Central memory CD4-positive, alpha-beta T cell (primary cell): ENCODE data around the gene PRSS3.
"Not testable (repeated sequence)": the region's sequence is repeated elsewhere in the genome, so short reads cannot be mapped to it uniquely, and the experiment has no call there.

ENCODE experiments used
- DNase-seq: peaks from one replicate; pipeline ENCODE4 v3.0.0; 2022

Gene PRSS3

DNA sequence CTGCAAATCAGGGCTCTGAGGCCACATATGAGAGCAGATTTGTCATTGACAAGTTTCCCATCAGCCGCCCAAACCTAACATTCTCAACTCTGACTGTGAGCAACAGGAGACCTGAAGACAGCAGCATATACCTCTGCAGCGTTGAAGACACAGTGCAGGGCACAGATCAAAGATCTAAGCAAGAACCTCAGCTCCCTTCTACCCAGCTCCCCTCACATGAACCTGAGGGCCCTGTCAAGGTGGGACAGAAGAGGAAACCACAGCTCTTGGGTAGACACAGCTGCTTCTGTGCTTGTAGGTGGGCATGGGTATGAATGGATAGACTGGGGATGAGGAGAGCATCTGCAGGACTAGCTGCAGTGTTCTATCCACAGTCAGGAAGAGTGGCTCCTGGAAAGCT, 8.7 kb upstream of the PRSS3 start:
- DNase-seq = no peak

DNA sequence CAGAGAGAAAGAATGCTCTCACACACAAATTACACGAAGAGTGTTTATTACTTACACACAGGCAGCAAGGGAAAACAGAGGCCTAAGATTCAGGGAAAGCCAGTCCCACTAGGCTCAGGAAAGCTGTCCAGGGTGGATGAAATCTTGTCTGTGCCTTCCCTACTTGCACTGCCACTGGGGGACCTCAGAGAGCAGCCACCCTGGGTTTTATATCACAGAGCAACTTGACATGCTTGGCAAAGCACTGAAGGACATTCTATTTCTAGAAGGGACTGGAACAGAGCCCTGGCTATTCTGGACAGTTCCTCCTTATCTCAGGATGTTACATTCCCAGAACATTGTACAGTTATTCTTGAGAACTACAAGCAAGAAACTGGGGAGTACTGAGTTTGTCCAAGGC, 7.5 kb upstream of the PRSS3 start:
- no peak for DNase-seq

DNA sequence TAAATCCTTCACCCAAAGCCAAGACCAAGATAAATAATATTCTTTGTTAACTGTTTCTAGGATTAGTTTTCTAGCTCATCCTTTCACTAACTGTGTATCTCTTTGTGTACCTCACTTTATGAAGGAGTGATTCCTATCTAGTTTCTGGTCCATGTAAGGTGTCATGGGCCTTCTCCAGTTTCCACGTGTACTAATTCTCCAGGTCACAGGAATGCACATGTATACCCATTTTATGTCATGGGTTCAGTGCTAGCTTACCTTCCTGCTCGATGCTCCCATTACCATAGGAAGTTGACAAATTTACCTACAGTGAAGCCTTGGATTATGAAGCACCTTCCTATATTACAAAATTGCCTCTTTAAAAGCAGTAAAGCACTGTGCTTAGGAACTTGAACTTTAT, 5.9 kb upstream of the PRSS3 start:
- DNase-seq = not testable (repeated sequence)

DNA sequence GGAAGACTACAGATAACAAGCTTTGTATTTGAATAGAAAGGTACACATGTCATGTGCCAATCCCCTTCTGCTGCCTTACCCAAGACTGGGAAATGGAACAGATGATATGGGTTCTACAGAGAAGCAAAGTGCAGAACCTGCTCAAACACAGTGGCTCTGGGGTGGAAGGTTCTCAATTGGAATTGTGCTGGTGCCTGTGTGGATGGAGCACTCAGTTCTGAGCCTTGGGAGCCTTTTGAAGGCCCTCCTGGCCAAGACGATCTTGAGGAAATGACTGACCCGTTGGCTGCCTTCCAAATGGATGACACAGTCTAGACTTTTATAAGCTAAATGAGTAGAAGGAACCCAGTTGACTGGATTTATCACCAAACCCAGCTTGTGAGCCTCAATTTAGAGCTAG, 4.2 kb upstream of the PRSS3 start:
- DNase-seq = no peak

DNA sequence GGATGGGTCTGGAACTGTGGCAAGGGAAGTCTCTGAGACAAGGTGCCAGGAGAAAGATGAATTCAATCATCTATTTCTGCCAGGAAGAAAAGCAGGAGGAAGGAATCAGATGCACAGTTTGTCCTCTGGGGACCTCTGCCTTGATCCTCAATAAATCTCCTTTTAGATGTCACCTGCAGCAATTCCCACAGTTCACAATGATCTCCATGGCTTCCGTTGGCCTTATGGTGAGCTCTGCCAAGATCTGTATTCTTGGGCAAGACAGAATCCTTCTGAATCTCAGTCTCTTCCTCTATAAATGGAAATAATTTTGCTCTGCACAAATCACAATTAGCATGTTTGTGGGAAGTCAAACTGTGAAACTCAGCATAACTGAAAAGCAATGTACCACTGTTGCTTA, 1.9 kb upstream of the PRSS3 start:
- not testable (repeated sequence) for DNase-seq

DNA sequence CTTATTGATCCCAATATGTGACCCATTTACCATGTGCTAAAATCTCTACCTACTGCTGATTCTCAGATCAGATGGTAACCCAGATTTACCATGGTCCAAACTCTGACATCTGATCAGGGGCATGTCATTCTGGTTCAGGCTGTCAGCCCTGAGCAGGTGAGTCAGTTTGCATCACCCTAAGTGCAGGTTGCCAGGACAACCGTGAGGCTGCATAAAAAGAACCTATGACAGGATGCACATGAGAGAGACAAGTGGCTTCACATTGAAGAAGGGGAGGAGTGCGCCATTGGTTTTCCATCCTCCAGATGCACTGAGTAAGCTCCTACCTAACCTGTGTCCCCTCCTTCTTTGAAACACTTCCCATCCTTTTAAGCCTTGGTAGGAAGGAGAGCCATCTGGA, 801 bp upstream of the PRSS3 start:
- DNase-seq = no peak

DNA sequence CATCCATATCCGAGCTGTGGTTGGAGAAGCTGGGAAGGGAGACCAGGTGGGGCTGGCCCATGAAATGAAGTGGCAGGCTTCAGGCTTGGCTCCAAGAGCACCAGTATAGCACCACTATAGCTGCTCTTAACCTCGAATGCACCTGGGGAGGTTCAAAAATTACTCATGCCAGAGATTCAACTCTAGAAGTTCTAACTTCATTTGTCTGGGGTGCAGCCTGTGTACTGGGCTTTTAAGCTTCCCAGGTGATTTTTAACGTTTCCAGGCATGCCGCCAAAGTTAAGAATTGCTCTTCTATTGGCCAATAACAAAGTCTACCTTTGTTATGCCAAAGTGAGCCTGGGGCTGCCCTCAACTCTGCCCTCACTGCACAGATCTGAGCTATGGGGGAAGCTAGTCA, 458 bp downstream of the PRSS3 start:
- DNase-seq = no peak

DNA sequence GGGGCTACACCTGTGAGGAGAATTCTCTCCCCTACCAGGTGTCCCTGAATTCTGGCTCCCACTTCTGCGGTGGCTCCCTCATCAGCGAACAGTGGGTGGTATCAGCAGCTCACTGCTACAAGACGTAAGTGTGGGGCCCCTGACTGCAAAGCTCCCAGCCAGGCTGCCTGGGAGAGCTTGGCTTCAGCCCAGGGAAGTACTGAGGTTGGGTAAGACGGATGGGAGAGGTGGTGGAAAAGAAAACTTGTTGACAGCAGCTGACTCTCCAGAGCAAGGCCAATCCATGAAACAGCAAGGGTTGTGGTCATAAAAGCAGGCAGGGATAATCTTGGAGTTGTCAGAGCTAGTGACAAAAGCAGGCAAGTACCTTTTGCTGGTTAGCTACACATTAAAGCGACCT, 1.3 kb downstream of the PRSS3 start:
- not testable (repeated sequence) for DNase-seq

DNA sequence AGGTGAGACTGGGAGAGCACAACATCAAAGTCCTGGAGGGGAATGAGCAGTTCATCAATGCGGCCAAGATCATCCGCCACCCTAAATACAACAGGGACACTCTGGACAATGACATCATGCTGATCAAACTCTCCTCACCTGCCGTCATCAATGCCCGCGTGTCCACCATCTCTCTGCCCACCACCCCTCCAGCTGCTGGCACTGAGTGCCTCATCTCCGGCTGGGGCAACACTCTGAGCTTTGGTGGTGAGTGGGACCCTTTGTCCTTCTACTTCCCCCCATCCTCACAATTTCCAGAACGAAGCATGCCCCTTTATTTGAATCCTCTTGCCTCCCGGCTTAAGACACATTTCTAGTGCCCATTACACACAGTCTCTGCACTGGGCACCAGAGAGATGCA, 2.5 kb downstream of the PRSS3 start:
- DNase-seq = no peak

DNA sequence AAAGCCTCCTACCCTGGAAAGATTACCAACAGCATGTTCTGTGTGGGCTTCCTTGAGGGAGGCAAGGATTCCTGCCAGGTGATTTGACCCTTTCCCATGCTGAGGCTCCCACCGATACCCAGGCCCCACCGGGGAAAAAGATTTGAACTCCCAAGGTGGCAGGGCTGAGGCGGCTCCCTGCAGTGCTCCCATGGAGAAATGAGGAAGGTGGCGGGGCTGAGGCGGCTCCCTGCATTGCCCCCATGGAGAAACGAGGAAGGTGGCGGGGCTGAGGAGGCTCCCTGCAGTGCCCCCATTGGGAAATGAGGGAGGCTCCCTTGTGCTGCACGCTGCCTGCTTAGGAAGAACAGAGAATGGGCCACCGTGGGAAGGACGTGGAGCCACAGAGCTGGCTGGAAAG, 3.2 kb downstream of the PRSS3 start:
- no peak for DNase-seq

DNA sequence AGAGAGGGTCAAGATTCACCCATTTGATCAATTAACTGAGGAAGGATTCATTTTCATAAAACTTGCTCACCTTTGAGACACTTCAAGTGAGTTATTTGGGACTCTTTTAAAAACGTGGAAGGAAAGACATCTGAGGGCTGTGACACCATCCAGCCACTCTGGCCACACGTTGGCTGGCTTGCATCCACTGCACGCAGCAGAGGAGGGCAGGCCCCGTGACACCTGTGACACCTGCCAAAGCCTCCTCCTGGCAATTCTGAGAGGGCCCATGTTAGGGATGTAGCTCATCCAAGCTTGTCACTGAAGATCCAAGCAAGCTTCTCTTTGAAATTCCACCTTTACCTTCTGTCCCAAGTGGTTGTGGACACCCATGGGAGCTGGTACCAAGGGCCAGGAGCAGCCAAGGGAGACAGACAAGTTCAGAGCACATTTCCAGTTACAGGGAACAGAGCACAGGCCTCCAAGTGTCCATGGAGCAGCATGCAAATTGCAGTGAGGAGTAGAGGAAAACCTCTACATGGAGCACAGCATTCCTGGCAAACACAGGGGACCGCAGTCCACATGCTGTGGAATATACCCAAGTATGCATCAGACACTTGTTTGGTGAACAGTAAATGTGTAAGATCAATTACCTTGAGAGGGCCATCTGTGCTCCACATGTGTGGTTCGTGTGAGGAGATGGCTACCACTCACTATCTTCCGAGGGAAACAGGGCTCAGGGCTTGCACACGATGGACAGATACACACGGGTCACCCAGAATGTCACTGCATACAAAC, 4.8 kb downstream of the PRSS3 start:
- no peak for DNase-seq

DNA sequence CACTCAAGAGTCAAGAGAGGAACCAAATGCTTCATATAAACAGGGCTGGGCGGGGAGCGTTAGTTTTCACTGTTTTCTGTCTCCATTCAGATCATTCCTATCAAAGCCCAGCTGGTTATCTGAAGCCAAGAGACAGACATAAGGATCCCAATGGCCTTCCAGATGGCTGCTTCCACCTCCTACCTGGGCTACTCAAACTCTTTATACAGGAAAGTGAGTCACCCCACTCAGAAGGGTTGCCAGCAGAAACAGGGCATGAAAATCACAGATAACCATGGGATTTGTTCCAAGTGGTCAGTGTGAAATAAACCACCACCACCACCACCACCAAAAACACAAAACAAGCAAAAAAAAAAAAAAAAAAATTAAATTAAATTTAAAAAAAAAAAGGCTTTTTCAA, 5.5 kb downstream of the PRSS3 start:
- no peak for DNase-seq

DNA sequence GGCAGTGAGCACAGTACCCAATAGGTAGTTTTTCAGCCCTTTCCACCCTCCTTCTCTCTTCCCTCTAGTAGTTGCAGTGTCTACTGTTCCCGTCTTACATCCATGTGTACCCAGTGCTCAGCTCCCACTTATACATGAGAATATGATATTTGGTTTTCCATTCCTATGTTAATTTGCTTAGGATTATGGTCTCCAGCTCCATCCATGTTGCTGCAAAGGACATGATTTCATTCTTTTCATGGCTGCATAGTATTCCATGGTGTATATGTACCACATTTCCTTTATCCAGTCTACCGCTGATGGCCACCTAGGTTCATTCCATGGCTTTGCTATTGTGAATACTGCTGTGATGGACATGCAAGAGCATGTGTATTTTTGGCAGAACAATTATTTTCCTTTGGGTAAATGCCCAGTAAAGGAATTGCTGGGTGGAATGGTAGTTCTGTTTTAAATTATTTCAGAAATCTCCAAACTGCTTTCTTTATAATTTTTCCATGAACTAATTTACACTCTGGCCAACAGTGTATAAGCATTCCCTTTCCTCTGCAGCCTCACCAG, 6.7 kb downstream of the PRSS3 start:
- not testable (repeated sequence) for DNase-seq

DNA sequence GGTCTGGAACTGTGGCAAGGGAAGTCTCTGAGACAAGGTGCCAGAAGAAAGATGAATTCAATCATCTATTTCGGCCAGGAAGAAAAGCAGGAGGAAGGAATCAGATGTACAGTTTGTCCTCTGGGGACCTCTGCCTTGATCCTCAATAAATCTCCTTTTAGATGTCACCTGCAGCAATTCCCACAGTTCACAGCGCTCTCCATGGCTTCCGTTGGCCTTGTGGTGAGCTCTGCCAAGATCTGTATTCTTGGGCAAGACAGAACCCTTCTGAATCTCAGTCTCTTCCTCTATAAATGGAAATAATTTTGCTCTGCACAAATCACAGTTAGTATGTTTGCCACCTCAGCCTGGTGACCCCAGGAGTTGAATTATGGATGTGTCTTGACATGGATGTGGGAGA, 8.8 kb downstream of the PRSS3 start:
- DNase-seq = not testable (repeated sequence)

DNA sequence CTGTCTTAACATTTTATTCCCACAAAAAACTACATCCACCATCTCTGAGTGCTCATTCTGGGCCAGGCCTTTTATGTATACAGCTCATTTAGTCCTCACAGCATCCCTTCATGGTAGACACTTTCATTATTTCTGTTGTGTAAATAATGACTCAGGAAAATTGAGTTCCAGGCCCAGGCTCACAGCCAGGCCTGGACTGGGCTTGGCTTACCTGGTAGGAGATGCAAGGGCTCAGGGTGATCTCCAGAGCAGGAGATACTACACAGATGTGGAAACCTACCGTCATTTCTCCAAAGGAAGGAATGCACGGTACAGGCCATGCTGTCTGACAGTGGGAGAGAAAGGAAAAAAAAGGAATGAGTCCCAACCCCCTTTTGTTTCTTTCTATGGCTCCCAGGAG, 11.8 kb downstream of the PRSS3 start:
- DNase-seq = not testable (repeated sequence)

DNA sequence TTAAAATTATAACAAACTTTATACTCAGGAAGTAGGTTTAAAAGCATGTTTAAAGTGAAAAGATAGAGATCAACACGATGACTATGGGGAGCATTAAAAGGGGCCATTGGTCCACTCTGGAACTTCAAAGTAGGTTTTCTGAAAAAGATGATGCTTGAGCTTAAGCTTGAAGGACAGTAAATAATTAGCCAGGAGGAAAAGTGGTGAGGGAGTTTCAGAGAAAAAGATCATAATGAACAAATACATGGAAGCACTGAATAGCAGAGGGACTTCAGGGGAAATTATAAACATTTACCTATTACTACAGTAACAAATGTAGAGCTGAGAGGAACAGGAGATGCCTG, 13.6 kb downstream of the PRSS3 start:
- DNase-seq = not testable (repeated sequence)

DNA sequence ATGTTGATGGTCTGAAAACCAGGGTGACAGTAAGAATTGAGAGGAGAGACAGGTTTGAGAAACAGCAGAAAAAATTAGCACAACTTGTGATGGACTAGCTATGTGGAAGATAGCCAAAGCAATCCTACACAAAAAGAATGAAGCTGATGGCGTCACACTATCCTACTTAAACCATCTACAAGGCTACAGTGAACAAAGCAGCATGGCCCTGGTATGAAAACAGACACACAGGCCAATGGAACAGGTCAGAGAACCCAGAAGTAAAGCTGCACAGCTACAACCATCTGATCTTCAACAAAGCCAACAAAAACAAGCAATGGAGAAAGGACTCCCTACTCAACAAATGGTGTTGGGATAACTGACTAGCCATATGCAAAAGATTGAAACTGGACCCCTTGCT, 14.1 kb downstream of the PRSS3 start:
- DNase-seq = no peak

DNA sequence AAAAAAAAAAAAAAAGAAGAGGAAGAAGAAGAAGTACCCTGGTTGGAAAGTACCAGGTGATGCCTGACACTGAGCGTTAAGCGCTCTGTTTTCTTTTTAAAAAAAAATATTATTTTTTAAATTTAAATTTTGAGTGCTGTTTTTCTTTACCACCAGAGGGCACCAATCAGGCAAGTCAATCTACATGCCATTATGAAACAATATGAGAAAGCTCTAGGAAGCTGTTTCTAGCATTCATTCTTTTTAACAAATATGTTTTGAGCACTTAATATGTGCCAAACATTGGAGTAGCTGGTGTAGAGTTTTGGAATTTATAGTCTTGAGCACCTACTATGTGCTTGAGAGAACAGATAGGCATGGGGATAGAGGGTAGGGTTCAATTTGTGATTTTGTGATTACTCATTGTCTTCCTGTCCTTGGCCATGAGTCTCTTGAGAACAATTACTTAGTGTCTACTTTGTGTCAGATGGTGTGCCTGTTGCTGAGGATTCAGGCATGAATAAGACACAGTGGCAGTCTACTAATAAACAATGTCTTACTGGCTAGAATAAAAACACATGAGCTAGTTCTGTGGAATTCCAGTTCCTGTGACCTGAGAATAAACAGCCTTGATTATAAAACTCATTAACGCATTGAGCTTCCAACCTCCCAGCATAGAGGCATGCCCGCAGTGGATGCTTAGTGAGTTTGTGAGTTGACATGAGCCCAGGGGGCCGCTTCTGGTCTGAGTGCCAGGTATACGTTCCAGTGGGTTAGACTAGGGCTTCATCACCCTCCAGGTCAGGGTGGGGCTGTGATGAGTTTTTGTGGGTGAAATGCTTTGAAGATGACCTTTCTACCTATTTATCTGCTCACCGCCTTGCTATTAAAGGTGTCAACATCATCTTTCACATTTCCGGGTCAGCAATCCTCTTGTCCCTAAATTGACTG, 18.6 kb downstream of the PRSS3 start:
- DNase-seq = peak; percentile 57

DNA sequence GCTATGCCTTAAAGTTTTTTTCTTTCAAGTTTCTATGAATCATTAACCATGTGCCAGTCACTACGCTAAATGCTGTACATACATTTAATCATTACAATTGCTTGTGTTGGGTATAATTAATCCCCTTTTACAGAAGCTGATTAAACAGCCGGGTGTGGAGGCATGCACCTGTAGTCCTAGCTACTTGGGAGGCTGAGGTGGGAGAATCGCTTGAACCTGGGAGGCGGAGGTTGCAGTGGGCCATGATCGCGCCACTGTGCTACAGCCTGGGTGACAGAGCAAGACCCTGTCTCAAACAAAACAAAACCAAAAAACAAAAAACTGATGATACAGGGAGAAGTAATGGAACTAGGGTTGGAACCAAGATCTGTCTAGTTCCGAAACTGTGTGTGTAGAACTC, 20.4 kb downstream of the PRSS3 start:
- DNase-seq = no peak

DNA sequence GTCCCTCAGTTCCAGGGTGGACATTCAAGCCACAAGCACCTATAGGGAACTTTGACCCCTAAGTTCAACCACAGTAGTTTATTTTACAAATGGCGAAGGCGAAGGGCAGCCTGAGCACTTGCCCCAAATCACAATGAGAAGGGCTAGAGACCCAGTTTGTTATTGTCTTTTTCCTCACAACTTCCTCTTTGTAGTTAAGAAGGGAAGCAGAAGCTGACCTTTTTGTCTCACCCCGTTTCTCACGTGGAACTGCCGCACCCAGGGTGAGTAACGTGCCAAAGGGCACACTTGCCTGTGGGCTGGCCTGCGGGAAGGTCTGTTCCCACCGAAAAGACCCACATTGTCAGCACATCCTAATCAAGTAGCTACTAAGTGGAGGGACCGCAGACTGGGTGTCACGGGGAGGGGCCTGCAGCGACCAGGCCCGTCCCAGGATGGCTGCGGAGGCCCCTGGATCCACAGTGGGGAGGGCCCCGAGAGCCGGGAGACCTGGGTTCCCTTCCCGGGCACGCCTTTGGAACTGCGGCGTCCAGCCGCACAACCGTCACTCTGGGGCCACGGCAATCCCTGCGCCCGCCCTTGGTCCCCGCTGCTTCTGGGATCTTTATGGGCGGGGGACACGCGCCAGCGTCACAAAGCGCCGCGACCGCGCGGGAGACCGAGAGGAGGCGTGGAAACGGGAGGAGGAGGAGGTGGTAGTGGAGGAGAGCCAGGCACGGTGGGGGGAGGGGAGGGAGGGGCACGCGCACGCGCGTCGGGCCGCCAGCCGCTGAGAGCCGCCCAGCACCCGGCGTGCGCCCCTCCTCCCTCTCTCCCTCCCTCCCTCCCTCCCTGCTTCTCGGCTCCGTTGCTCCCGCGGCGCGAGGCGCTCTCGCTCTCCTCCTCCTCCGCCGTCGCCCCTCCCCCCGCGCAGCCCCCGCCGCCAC, 21.2 kb downstream of the PRSS3 start, which contains the start of gene UBE2R2:
Gene UBE2R2, plus strand, starts transcription at position 834 of the 926 bp plus-strand sequence. CDS start 598 bp downstream, outside the sequence.
- peak; percentile 93 for DNase-seq

DNA sequence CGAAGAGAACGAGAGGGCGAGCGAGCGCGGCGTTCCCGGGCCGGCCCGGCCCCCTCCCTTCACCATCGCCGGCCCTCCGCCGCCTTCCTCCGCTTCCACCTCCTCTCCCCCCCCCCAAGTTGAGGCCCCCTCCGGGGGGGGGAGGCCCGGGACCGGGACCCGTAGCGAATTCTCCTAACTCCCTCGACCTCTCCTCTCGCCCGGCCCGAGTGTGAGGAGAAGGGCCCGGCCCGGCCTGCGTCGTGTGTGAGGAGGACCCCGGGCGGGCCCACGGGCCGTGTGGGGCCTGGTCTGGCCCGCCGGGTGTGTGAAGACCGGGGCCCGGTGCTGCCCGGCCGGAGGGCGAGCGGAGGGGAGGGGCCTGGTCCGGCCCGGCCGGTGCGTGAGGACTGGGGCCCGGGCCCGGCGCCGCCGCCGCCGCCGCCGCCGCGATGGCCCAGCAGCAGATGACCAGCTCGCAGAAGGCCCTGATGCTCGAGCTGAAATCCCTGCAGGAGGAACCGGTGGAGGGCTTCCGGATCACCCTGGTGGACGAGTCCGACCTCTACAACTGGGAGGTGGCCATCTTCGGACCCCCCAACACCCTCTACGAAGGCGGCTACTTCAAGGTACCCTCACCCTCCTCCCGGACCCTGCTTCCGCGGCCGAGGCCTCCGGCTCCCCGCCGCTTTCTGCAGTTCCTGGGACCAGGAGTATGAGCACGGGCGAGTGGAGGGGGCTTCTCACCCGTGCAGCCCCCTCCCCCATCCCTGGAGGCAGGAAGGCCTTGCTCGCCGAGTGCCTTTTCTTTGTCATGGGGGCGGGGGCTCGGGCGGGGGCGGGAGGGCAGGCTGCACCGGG, 22.2 kb downstream of the PRSS3 start:
- peak; percentile 54 for DNase-seq
